K562 (cell line): ENCODE data around the gene ARID4B. TPM values are rescaled to one million over a fixed set of nuclear protein-coding genes. Genes with fewer than 3 reads are reported as not detected.

Source experiments
- CREB5 ChIP-seq: fragments of 250-450 bp; sonication (Bioruptor Pico); IDR thresholded peaks from 2 replicates; pipeline ENCODE4 v1.5.0; 2020; ENCODE audit warnings: mild to moderate bottlenecking
- ESRRA ChIP-seq: fragments of 450-650 bp; IDR thresholded peaks from 2 replicates; pipeline ENCODE4 v1.6.1; 2014; ENCODE audit warnings: low read depth, mild to moderate bottlenecking, moderate library complexity, borderline replicate concordance
- ETV6 ChIP-seq, 3 experiments: fragments of 150-350 bp in 1 of 3; sonication (generic) in 1 of 3; formaldehyde crosslinking in 1 of 3; IDR thresholded peaks; 2 replicates each; pipeline versions ENCODE4 v1.6.1 to v1.8.0; 2014 to 2022; ENCODE audit warnings: borderline replicate concordance in 2 of 3, low read depth in 2 of 3, antibody characterized with exemption in 1 of 3, low read length in 1 of 3, mild to moderate bottlenecking in 1 of 3, missing genetic modification reagents in 1 of 3
- FIP1L1 ChIP-seq: fragments of 200-400 bp; formaldehyde crosslinking; IDR thresholded peaks from 2 replicates; pipeline ENCODE4 v1.6.1; 2018; ENCODE audit warnings: mild to moderate bottlenecking, low read depth, low read length; ENCODE audit not compliant: poor library complexity, severe bottlenecking
- FOXA3 ChIP-seq, 2 experiments: fragments of 450-650 bp in 1 of 2; sonication (generic) in 1 of 2; formaldehyde crosslinking; IDR thresholded peaks in 1 of 2; conservative IDR thresholded peaks in 1 of 2; 2 replicates each; pipeline versions ENCODE4 v1.4.0 to v1.8.0; 2020 to 2022; ENCODE audit warnings: mild to moderate bottlenecking in 2 of 2, missing genetic modification reagents in 1 of 2
- HDGF ChIP-seq: fragments of 450-650 bp; IDR thresholded peaks from 2 replicates; pipeline ENCODE4 v1.6.1; 2016
- HNRNPLL ChIP-seq: fragments of 200-400 bp; formaldehyde crosslinking; IDR thresholded peaks from 2 replicates; pipeline ENCODE4 v1.6.1; 2017; ENCODE audit warnings: low read length, low read depth, mild to moderate bottlenecking; ENCODE audit not compliant: poor library complexity, severe bottlenecking
- MAFF ChIP-seq: IDR thresholded peaks from 2 replicates; pipeline ENCODE4 v1.6.1; 2012; ENCODE audit warnings: low read length, improper control_type of control experiment
- PCBP1 ChIP-seq: fragments of 200-400 bp; formaldehyde crosslinking; IDR thresholded peaks from 2 replicates; pipeline ENCODE4 v1.6.1; 2018; ENCODE audit warnings: mild to moderate bottlenecking, low read depth, low read length; ENCODE audit not compliant: poor library complexity, severe bottlenecking
- RBM14 ChIP-seq: fragments of 200-400 bp; formaldehyde crosslinking; IDR thresholded peaks from 2 replicates; pipeline ENCODE4 v1.6.1; 2018; ENCODE audit warnings: low read depth, mild to moderate bottlenecking, low read length, moderate library complexity, borderline replicate concordance; ENCODE audit not compliant: insufficient read depth
- SMAD4 ChIP-seq: fragments of 250-450 bp; sonication (Bioruptor Pico); conservative IDR thresholded peaks from 2 replicates; pipeline ENCODE4 v1.8.0; 2021; ENCODE audit warnings: inconsistent platforms, mild to moderate bottlenecking, moderate library complexity
- THRAP3 ChIP-seq: fragments of 450-650 bp; IDR thresholded peaks from 2 replicates; pipeline ENCODE4 v1.6.1; 2016; ENCODE audit warnings: mild to moderate bottlenecking, inconsistent platforms, borderline replicate concordance
- YY1 ChIP-seq, 3 experiments: IDR thresholded peaks; 2 replicates each; pipeline ENCODE4 v1.6.1; 2011; ENCODE audit warnings: low read length in 2 of 3, mild to moderate bottlenecking in 2 of 3, moderate library complexity in 2 of 3, borderline replicate concordance in 1 of 3, control low read depth in 1 of 3, low read depth in 1 of 3; ENCODE audit not compliant: insufficient read depth in 3 of 3, insufficient replicate concordance in 2 of 3, control insufficient read depth in 1 of 3, insufficient read length in 1 of 3; ENCODE audit errors: extremely low read depth in 1 of 3
- ZNF212 ChIP-seq: fragments of 450-650 bp; formaldehyde crosslinking; IDR thresholded peaks from 2 replicates; pipeline ENCODE4 v1.4.0; 2020; ENCODE audit warnings: mild to moderate bottlenecking
- polyA plus RNA-seq, 8 experiments: library from polyadenylated mRNA; depleted of rRNA in 4 of 8; stranded (reverse) in 5 of 8; unstranded in 3 of 8; fragments of >200 nt; fragmentation: Nextera tagmentation in 2 of 8; fragmentation: Illumina TruSeq in 1 of 8; extraction: Ambion mirVana in 2 of 8; extraction: Trizol in 1 of 8; gene quantifications; 2 replicates each; pipeline versions ENCODE4 v1.2.1 to v1.2.3, GENCODE V29; 2011 to 2014; ENCODE audit warnings: inconsistent platforms in 1 of 8, missing spikeins in 1 of 8
- total RNA-seq, 7 experiments: library from RNA; depleted of rRNA in 6 of 7; stranded (reverse); fragments of >200 nt in 6 of 7; fragmentation: Illumina TruSeq in 2 of 7; extraction: Trizol in 2 of 7; gene quantifications; 2 replicates each; pipeline versions ENCODE4 v1.2.1 to v1.2.3, GENCODE V29; 2011 to 2021; ENCODE audit warnings: low replicate concordance in 1 of 7
- TF ChIP-seq, protein P1 (sequence below): fragments of 250-450 bp; sonication (Bioruptor Pico); IDR thresholded peaks from 2 replicates; pipeline ENCODE4 v1.8.0; 2022; ENCODE audit warnings: inconsistent platforms, mild to moderate bottlenecking, moderate library complexity, borderline replicate concordance
- TF ChIP-seq, protein P2 (sequence below): fragments of 250-450 bp; sonication (Bioruptor Pico); IDR thresholded peaks from 2 replicates; pipeline ENCODE4 v1.8.0; 2022; ENCODE audit warnings: inconsistent platforms
- TF ChIP-seq, protein P3 (sequence below): sonication (generic); formaldehyde crosslinking; IDR thresholded peaks from 2 replicates; pipeline ENCODE4 v1.9.0; 2022; ENCODE audit warnings: mild to moderate bottlenecking, missing genetic modification reagents

Gene ARID4B
- total and polyA plus RNA-seq, 9 of the 15 experiments (the other 6 are each of a cell fraction or from before 2014, with no cell fraction given) = 8.4 to 38.9 (median 18.5) TPM

- TF ChIP-seq FOXA3 (CRISPR knock-in tag; conservative IDR thresholded peaks at IDR 0.05 in 1 of 2, IDR thresholded peaks at IDR 0.05 in 1 of 2) = peak in 1 of 2 experiments; percentile 80; a peak in 2 of 4 replicates
- TF ChIP-seq SMAD4 (CRISPR knock-in tag) = no peak
- TF ChIP-seq, protein P1, sequence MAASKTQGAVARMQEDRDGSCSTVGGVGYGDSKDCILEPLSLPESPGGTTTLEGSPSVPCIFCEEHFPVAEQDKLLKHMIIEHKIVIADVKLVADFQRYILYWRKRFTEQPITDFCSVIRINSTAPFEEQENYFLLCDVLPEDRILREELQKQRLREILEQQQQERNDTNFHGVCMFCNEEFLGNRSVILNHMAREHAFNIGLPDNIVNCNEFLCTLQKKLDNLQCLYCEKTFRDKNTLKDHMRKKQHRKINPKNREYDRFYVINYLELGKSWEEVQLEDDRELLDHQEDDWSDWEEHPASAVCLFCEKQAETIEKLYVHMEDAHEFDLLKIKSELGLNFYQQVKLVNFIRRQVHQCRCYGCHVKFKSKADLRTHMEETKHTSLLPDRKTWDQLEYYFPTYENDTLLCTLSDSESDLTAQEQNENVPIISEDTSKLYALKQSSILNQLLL (CRISPR knock-in tag) = no peak
- TF ChIP-seq HNRNPLL = no peak
- TF ChIP-seq, protein P2, sequence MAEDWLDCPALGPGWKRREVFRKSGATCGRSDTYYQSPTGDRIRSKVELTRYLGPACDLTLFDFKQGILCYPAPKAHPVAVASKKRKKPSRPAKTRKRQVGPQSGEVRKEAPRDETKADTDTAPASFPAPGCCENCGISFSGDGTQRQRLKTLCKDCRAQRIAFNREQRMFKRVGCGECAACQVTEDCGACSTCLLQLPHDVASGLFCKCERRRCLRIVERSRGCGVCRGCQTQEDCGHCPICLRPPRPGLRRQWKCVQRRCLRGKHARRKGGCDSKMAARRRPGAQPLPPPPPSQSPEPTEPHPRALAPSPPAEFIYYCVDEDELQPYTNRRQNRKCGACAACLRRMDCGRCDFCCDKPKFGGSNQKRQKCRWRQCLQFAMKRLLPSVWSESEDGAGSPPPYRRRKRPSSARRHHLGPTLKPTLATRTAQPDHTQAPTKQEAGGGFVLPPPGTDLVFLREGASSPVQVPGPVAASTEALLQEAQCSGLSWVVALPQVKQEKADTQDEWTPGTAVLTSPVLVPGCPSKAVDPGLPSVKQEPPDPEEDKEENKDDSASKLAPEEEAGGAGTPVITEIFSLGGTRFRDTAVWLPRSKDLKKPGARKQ = no peak
- TF ChIP-seq ESRRA = no peak
- peak in 1 of 3 experiments; percentile 54 for TF ChIP-seq YY1 (IDR thresholded peaks at IDR 0.05; ENCODE audit: borderline replicate concordance in 1 of 3, control insufficient read depth in 1 of 3, extremely low read depth in 1 of 3, insufficient read depth in 3 of 3, insufficient read length in 1 of 3, insufficient replicate concordance in 2 of 3, low read depth in 1 of 3, low read length in 2 of 3)
- no peak for TF ChIP-seq MAFF
- no peak for TF ChIP-seq ETV6 (IDR thresholded peaks at IDR 0.05; ENCODE audit: borderline replicate concordance in 1 of 2, low read depth in 2 of 2, low read length in 1 of 2)
- TF ChIP-seq ETV6 (CRISPR knock-in tag; IDR thresholded peaks at IDR 0.05; ENCODE audit: borderline replicate concordance) = no peak
- TF ChIP-seq PCBP1 = no peak
- TF ChIP-seq CREB5 (CRISPR knock-in tag) = no peak
- TF ChIP-seq ZNF212 (CRISPR knock-in tag) = no peak
- no peak for TF ChIP-seq RBM14
- 0 out of 2 replicates have a peak, but pooled peaks have one; percentile 57 for TF ChIP-seq HDGF
- TF ChIP-seq, protein P3, sequence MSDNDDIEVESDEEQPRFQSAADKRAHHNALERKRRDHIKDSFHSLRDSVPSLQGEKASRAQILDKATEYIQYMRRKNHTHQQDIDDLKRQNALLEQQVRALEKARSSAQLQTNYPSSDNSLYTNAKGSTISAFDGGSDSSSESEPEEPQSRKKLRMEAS (CRISPR knock-in tag) = peak; percentile 21; the same call in 1 of the 2 replicates
- TF ChIP-seq THRAP3 = no peak
- TF ChIP-seq FIP1L1 = no peak
Observed at GRCh38 chr1:235295902-235296350, 32.1 kb downstream of the ARID4B start (continued).
